C4-2B (cell line): ENCODE data around the gene SARDH.

Experiments used
- ZFX ChIP-seq: fragments of 450-650 bp; IDR thresholded peaks from 2 replicates; pipeline ENCODE4 v1.6.1; 2017
- TF ChIP-seq, protein P1 (sequence below): fragments of 450-650 bp; conservative IDR thresholded peaks from 2 replicates; pipeline ENCODE4 v1.5.1; 2017; ENCODE audit warnings: mild to moderate bottlenecking

DNA sequence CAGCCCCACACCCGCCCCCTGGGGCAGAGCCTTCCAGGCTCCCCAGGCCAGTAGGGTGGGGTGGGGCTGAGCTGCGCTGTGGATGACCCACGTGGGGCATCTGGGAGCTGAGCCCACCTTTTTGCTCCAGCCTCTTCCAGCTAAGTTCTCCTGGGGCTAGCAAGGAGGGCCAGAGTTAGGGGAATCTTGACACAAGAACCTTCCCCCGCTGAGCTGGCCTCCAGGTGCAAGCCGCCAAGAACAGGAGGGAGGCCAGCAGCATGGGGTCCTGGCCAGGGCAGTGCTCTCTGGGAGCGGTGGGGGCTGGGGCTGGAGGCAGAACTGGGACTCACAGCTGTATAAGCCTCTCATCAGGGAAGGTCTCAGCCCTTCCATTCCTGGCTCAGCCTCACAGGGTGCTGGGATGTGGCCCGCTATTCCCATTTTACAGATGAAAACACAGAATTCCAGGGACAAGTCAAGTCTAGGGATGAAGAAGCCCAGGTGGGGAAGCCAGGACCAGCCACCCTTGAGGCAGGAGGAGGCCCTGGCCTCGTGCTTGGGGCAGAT is 21.5 kb downstream of the SARDH start:
- TF ChIP-seq, protein P1, sequence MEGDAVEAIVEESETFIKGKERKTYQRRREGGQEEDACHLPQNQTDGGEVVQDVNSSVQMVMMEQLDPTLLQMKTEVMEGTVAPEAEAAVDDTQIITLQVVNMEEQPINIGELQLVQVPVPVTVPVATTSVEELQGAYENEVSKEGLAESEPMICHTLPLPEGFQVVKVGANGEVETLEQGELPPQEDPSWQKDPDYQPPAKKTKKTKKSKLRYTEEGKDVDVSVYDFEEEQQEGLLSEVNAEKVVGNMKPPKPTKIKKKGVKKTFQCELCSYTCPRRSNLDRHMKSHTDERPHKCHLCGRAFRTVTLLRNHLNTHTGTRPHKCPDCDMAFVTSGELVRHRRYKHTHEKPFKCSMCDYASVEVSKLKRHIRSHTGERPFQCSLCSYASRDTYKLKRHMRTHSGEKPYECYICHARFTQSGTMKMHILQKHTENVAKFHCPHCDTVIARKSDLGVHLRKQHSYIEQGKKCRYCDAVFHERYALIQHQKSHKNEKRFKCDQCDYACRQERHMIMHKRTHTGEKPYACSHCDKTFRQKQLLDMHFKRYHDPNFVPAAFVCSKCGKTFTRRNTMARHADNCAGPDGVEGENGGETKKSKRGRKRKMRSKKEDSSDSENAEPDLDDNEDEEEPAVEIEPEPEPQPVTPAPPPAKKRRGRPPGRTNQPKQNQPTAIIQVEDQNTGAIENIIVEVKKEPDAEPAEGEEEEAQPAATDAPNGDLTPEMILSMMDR, result no peak
- TF ChIP-seq ZFX, result no peak
